Endometrial microvascular endothelial cells (primary cell): ENCODE measurements around the gene ZNF454. TPM values are rescaled to one million over a fixed set of nuclear protein-coding genes. Genes with fewer than 3 reads are reported as not detected.

Source experiments
- in situ Hi-C: cut with HindIII; loops from 2 replicates; pipeline ENCODE4 v1.10.0; 2017; ENCODE audit warnings: low sequenced_read_pairs, low pct_unique_long_range_greater_than_20kb; ENCODE audit errors: inconsistent ontology term
- total RNA-seq: library from RNA; depleted of rRNA; stranded (reverse); fragments of >200 nt; gene quantifications from one replicate; pipeline ENCODE4 v1.2.3, GENCODE V29; 2015; ENCODE audit errors: inconsistent ontology term

The ZNF454 gene
- total RNA-seq = not detected

DNA sequence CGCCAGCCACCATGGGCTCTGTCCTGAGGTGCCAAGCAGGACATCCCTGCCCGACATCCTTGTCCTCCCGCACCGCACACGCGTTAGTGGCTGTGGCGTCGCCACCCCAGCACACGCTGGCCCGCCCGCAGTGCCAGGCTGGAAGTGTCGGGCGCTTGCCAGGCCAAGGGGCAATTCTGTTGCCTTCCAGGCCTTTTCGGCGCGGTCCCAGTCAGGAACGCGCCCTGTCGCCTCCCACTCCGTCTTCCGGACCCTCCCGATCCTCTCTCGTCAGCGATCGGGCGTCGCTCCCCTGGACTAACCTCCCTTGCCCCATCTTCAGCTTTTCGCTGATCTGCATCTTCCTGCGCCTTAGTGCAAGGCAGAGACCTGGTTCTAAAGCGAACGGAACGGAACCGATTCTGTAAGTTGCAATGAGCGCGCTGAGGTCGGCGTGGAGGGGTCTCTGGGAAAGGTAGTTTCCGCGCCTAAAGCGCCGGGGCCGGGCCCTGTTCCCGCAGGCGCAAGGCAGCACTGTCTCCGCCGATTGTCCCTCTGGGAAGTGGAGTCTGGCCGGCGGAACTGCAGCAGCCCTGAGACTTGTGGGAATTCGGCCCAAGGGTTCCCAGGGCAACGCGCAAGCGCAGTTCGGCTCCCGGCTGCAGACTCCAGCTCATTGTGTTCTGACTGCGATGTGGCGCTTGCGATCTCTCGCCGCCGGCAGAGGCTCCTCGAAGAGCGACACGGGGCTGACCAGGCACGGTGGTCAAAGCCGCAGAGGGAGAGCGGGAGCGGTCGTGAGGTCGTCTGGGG, at the start of gene ZNF454:
ZNF454 (plus strand) TSS at position 630 of the 792 bp plus-strand sequence. CDS start 1,594 bp downstream, outside the sequence.
- in situ Hi-C loops = no loop called here

DNA sequence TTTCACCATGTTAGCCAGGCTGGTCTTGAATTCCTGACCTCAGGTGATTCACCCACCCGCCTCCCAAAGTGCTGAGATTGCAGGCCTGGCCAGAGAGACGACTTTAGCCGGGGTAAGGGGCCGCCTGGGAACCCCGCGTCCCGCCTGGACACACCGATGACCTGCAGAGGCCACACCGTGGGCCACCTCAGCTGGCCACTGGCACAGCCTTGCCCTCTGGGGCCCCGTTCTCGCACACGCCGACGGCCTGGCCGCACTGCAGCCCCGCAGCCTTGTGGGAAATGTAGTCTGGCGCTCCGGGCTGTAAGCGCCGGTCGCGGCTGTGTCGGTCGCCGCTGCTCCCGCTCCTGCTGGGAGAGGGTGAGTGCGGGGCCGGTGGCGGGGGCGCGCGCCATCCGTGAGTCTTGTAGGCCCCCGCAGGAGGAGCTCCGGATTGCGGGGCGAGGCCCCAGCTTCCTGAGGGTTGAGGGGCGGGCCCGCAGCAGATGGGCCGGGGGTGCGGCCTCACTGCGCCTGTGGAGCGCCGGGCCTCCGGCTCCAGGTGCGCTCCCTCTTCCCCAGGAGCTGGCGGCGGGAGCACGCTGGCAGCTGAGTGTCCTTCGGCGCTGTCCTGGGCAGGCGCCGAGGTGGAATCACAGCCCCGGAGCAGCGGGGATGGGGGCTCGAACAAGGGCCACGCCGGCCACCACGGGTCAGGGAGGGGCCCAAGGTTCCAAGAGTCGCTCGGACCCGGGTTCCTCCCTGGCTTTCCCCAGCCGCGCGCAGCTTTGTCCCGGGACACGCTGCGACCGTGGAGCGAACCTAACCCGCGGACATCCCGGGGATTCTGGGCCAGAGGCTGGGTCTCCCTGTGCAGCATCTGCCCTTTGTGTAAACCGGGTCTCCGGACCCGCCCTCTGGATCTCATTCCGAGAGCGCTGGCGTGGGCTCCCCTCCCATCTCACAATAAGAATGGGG, 45.1 kb upstream of the ZNF454 start, which contains the start of gene ZFP2:
ZFP2 (plus strand) TSS at position 299 of the 957 bp plus-strand sequence. CDS start 35,401 bp downstream, outside the sequence.
- in situ Hi-C loops = no loop called here

DNA sequence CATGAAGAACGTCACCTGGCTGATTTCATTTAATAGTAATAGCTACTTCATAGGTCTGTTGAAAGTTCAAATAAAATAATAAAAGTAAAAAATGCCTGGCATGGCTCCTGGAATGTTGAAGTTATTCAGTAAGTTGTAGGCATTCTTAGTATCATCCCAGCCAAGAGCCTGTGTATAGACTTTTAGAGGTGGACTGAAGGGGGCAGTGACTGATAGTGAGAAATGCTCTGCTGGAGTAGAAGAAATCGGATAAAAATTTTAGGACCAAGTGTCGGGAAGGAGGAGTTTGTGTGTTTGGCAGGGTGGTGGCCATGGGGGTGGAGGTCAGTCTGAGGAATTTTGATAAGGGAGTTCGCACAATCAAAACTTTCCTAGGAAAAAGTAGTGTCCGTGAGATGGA, 41.7 kb upstream of the ZNF454 start:
- in situ Hi-C loops = no loop called here

DNA sequence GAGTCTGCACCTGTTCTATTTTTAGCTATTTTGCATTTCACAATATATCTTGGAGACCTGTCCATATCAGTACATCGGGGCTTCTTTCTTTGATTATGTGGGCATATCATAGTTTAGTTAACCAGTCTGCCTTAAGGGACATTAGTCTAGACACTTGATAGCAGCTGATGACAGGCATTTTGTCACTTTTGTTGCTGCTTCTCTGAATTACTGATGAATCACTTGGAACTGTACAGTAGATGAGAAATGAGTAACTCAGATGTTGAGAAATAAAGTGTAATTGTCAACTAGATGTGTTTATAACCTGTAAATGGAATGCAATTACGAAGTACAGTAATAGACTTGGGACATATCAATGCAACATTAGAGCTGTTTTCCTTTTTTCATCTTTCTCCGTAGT, 38.1 kb upstream of the ZNF454 start:
- in situ Hi-C loops = no loop called here

DNA sequence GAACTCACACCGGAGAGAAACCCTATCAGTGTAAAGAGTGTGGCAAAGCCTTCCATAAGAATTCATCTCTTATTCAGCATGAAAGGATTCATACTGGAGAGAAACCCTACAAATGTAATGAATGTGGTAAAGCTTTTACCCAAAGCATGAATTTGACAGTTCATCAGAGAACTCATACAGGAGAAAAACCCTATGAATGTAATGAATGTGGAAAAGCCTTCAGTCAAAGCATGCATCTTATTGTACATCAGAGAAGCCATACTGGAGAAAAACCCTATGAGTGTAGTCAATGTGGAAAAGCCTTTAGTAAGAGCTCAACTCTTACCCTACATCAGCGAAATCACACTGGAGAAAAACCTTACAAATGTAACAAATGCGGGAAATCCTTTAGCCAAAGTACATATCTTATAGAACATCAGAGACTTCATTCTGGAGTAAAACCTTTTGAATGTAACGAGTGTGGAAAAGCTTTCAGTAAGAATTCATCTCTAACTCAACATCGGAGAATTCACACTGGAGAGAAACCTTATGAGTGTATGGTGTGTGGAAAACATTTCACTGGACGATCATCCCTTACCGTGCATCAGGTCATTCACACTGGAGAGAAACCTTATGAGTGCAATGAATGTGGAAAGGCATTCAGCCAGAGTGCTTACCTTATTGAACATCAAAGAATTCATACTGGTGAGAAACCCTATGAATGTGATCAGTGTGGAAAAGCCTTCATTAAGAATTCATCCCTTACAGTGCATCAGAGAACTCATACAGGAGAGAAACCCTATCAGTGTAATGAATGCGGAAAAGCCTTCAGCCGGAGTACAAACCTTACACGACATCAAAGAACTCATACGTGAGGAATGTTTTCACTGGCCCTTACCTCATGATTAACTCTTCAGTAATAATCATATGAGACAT, 8.9 kb upstream of the ZNF454 start:
- in situ Hi-C loops = no loop called here

DNA sequence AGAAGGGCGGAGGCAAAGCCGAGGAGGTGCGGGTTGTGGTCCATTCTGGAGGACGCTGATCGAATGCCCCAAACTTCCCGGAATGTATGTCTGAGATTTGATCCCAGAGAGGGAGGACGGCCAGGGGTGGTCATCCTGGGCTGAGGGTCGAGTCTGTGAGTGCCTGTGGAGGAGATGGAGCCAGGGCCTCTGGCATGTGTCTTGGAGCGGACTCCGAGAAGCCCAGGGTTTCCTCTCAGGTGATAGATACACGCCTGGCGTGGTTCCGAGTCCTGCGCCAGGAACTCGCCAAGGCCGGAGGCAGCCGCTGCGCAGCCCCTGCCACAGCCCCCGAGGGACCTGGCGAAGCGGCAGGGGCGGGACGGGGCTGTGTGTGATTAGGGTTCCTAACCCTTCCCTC, 363 bp downstream of the ZNF454 start:
- in situ Hi-C loops = no loop called here

DNA sequence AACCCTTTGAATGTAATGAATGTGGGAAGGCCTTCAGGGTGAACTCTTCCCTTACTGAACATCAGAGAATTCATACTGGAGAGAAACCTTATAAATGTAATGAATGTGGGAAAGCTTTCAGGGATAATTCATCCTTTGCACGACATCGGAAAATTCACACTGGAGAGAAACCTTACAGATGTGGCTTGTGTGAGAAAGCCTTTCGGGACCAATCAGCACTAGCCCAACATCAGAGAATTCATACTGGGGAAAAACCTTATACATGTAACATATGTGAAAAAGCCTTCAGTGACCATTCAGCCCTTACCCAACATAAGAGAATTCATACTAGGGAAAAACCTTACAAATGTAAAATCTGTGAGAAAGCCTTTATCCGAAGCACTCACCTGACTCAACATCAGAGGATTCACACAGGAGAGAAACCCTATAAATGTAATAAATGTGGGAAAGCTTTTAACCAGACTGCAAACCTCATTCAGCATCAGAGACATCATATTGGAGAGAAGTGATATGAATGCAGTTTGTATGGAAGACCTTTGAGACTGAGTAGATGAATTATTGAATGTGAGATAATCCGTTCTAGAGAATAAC, 24.6 kb downstream of the ZNF454 start:
- in situ Hi-C loops = no loop called here

DNA sequence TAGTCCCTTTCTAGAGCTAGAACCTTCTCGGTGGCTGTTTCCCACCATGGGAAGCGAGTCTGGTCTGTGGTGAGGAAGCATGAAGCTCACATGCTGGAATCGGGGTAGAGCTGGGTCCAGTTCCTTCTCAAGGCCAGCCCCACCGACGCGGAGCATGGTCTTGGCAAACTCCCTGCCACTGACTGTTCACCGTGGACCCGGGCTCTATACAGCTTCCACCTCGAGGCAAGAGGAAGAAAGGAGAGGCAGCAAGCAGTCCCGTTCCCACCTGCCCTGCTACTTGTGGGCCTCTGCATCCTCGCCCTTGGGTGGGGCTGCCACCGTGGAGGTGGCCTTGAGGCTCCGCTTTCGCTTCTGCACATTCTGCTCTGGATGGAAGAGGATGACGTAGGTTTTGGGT, 40.4 kb downstream of the ZNF454 start:
- in situ Hi-C loops = no loop called here

DNA sequence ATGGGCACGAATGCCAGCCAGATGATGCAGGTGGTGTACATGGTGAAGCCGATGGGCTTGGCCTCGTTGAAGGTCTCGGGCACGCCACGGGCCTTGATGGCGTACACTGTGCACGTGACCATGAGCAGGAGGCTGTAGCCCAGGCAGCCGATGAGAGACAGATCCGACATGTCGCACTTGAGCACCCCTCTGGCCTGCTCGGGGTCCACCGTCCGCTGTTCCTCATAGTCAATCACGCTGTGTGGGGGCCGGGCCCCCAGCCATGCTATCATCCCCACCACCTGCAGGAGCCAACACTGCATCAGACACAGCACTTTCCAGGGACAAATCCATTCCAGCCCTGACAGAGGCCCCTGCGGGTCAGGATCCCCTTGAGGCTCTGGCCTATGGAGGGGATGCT, 41.9 kb downstream of the ZNF454 start:
- in situ Hi-C loops = no loop called here

DNA sequence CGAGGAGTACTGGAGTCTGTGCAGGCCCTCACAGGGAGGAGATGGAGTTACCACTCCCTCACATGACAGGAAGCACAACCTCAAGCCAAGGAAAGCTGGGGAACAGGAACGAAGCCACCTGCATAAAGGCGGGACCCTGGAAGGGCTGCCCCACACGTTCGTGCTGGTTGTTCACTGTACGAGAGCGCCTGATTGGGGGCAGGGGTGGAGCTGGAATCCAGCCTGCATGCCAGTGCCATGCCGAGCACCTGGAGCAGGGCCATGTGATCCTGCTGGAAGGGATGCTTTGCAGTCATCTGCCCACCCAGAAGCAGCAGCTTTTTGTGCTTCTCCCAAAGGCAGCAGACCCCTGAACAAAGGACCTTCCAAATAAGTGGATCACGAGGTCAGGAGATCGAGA, 42.7 kb downstream of the ZNF454 start:
- in situ Hi-C loops = no loop called here

DNA sequence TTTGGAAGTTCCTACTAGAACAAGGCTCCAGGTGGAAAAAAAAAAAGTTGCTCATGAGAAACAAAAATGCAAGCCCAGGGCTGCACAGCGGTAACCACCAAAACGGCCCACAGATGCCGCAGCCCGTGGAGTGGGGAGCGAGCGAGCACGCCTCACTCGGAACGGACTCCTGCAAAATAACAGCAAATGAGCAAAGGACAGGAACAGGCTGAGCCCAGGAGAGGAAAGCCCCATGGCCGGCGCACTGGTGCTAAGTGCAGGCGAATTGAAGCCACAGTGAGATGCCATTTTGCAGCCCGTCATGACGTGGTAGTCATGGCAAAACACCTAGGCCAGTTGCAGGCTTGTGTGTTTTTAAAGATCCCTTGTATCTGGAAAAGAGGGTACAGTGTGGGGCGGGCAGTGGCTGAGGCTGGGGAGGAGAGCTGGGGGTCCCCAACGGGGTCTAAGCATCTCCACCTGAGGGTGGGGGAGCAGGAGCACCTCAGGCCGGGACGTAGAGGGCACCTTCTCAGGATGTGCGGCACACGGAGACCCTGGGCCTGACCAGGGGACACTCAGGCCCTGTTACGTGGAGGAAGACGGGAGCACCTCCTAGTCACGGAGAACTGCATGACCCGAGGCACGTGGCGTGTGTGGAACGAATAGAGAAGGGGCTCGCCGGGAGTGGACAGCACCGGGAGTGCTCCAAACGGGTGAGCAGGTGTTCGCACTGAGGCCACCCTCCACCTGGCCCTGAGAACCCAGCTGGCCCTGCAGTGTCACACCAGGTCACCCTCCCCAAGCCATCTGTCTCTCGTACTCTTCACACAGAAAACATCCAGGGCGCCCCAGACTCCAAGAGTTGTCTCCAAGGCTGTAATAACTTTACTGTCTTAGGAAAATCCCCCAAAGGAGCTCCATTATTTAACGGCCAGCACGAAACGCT, 43.4 kb downstream of the ZNF454 start:
- in situ Hi-C loops = no loop called here

DNA sequence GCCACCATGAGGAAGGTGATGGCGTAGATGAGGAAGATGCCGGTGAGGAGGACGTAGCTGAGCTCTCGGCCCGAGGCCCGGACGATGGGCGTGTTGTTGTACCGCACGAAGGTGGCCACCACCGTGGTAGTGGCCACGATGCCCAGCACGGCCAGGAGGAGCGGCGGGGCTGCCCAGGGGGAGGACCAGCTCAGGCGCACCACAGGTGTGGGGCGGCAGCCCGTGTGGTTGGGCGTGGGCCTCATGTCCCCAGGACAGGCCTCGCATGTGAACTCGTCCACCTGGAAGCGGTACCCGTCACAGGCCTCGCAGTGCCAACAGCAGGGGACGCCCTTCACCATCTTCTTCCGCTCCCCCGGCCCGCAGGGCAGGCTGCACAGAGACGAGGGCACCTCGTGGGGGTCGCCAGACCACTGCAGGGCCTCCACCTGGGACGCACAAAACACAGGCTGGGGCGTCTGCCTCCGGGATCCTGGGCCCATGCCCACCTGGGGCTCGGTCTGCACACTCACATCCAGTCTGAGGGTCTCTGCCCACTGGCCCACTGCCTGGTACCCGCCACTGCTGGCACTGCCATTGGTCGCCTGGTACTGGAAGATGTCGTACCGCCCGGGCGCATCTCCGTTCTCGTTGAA, 45.4 kb downstream of the ZNF454 start:
- in situ Hi-C loops = no loop called here

DNA sequence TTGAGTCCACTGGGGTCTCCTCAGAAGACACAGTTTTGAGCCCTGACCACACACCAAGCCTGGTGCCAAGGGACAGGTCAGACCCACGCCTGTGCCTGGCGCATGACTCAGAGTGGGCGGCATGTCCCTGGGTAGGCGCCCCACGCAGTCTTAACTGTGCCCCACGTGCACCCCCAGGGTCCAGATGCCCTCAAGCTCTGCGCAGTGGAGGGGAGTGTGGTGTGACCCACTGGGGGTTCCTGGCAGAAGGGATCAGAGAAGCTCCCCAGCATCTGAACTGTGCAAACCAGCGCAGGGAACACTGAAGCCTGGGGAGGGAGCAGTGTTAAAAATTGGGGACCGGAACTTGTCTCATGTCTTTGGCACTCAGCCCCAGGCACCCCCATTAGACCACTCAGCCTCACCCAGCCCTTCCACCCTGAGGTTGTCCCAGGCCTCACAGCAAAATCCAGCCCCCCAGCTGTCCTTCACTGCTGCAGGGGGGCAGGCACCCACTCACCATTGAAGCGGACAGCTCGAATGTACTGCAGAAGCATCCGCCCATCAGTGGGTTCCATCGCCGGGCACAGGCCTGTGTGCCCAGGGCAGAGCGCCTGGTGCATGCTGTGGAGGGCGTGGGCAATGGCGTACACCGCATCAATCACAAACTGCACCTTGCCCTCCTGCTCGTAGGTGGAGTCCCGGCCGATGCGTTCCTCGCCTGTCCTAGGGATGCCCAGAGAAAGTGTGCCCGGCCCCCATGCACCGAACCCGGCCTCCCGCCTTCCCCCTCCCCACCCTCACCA, 47.6 kb downstream of the ZNF454 start:
- in situ Hi-C loops = no loop called here

DNA sequence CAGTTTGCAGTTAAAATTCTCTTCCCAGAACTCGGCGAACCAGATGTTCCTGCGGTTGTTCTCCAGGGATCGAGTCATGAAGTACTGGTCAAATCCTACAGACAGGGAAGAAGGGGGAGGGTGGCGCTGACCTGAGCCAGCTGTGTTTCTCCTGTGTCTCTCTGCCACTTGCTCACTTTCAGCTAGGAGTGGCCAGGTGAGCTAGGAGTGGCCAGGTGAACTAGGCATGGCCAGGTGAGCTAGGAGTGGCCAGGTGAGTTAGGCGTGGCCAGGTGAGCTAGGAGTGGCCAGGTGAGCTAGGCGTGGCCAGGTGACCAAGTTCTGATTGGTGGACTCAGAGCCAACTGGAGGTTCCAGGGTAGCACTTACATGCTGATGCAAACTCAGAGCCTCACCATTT, 48.3 kb downstream of the ZNF454 start:
- in situ Hi-C loops = no loop called here

DNA sequence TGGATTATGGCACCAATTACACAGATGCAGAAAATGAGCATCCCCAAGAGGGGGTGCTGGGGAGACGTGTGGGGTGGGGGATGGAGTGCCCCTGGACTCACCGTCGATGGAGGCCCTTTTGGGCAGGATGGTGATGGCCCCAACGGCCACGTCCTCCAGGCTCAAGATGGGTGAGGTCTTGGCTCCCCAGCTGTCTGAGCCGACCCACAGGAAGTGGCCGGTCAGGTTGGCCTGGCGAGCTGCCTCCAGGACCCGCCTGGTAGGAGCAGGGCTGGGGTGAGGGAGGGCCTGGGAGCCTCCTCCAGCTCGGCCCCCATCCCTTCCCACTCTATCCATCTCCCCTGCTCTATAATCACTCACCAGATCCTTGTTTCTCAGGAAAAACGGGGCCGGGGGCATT, 49.5 kb downstream of the ZNF454 start:
- in situ Hi-C loops = no loop called here
